Hypothalamus (tissue), 51 donors: Measurements from ENCODE around the gene PCDH9.
"Not testable (repeated sequence)": the region's sequence is repeated elsewhere in the genome, so short reads cannot be mapped to it uniquely, and the experiment has no call there.

Experiments
- DNase-seq, 51 donors: peaks; one replicate each; lab custom pipeline; 2025; lab: John Stamatoyannopoulos, UW

PCDH9 gene

DNA sequence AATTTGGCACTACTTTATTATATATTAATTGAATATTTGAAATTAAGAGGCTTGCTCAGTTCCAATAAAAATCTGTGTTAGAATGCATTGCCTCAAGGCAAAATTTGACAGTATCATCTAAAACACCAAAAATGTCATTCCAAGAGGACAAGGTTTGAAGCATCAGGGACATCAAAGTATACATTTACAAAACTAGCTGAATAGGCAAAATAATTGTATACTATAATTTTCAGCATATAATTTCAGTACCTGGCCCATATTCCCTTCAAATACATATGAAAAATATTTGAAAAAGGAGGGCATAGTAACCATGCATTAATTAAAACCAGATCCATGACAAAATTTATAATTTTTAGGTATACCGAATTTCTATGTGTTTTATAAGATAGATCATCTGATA is 963.8 kb downstream of the PCDH9 start:
- DNase-seq: no peak

DNA sequence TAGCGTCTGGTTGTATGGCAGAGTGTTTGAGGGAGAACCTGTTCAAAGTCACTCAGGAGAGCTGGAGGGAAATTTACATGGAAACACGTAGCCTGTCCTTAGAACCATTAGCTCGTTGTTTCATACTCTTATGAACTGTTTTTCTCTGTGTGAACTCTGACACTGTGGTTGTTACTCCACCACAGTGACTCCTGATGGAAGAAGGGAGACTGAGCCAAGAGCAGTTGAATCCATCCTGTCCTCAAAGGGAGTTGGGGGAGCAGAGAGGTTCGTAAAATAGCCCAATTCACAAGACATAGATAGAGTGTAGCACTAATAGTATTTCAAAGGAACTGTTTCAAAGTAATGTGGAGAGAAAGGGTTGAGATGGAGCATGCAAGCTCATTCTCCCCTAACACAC is 964.8 kb downstream of the PCDH9 start:
- peak in 2 of 51 donors; percentile 1 to 2 for DNase-seq

DNA sequence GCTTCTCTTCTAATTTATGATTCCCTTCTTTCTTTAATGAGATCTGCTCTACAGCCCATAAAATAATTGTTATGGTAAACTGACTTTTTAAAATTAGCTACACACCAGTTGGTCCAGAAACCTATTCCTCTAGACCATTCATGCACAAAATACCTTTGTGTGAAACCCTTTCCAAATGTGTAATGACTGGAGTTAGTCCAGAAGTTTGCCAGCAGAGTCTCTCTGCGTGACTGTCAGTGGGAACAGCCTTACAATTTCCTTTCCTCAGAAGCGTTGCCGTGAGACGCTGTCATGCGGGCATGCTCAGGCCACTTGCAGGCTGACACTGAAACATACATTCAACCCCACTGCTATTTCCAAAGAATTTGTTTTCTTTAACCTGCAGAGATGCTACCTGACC is 965.2 kb downstream of the PCDH9 start:
- DNase-seq: peak in 3 of 51 donors; percentile 1 to 8 (median 4)

DNA sequence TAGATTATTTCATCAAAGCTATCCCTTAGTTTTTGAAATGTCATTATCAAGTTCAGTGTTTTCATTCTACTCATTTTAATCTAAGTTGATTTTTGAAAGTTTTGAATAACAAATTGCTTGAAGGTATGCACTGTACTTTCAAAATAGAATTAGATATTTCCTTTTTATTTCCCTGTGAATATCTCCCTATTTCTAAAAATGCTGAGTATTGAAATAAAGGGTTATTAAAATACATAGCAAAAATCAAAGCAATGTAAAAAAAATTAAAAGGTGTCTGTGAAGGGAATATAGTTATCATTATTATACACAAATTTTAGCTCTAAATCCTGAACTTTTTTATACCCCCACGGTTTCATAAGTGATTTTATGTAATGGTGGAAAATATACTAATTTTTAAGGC is 967.8 kb downstream of the PCDH9 start:
- DNase-seq: no peak

DNA sequence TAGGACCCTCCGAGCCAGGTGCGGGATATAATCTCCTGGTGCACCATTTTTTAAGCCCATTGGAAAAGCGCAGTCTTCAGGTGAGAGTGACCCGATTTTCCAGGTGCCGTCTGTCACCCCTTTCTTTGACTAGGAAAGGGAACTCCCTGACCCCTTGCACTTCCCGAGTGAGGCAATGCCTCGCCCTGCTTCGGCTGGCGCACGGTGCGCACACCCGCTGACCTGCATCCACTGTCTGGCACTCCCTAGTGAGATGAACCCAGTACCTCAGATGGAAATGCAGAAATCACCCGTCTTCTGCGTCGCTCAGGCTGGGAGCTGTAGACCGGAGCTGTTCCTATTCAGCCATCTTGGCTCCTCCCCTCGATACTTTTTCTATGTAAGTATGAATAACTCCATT is 970.7 kb downstream of the PCDH9 start:
- DNase-seq: not testable (repeated sequence)
